Measurements from ENCODE around the gene PSENEN. TPM values are rescaled to one million over a fixed set of nuclear protein-coding genes. Genes with fewer than 3 reads are reported as not detected.
"Not testable (repeated sequence)": the region's sequence is repeated elsewhere in the genome, so short reads cannot be mapped to it uniquely, and the experiment has no call there.

The PSENEN gene
- total and polyA plus RNA-seq, 5 experiments from 2014 or later = 23.0 to 76.5 (median 68.7) TPM

GRCh38 chr19:35720648-35721047, 24.8 kb upstream of the PSENEN start:
- peaks cover 19 to 49% (median 36%) of the 10 kb centered on the region in 4 donors for H3K4me1 Mint-ChIP-seq
- H3K27ac Mint-ChIP-seq = peak overlapping the region in 1 of 10 donors; percentile 74
- H3K27me3 Mint-ChIP-seq = no peaks in the 10 kb centered on the region
- DNase-seq (no peak), ATAC-seq (no peak)
- H3K9me3 Mint-ChIP-seq = no peaks in the 10 kb centered on the region
- POLR2A ChIA-PET = interaction anchor here (0.9 to 4.3 kb wide), 2 partner anchors 19 to 28 kb away, joined by 3 to 26 read pairs; partner anchors contain the start of gene LIN37
- H3K36me3 Mint-ChIP-seq = peaks cover 0 to 54% (median 8%) of the 10 kb centered on the region in 3 donors
- peak overlapping the region in 4 of 10 donors; percentile 15 to 75 (median 20) for H3K4me3 Mint-ChIP-seq

- peak overlapping the region in 2 of 10 donors; percentile 7 to 59 for H3K27ac Mint-ChIP-seq
- DNase-seq = no peak
- H3K36me3 Mint-ChIP-seq = peaks cover 0 to 61% (median 13%) of the 10 kb centered on the region in 3 donors
- H3K4me1 Mint-ChIP-seq = peaks cover 13 to 45% (median 28%) of the 10 kb centered on the region in 4 donors
- H3K27me3 Mint-ChIP-seq = no peaks in the 10 kb centered on the region
- H3K4me3 Mint-ChIP-seq = peak overlapping the region in 5 of 10 donors; percentile 2 to 58 (median 33)
- H3K9me3 Mint-ChIP-seq = no peaks in the 10 kb centered on the region
- POLR2A ChIA-PET = interaction anchor here (0.9 to 4.3 kb wide), 3 partner anchors 16 to 27 kb away, joined by 3 to 26 read pairs (median 4); partner anchors contain the start of gene LIN37
- ATAC-seq = no peak
Observed at GRCh38 chr19:35721374-35721773, 24.1 kb upstream of the PSENEN start.

- H3K36me3 Mint-ChIP-seq = peaks cover 0 to 70% (median 13%) of the 10 kb centered on the region in 3 donors
- POLR2A ChIA-PET = interaction anchor here (0.7 to 4.3 kb wide), 2 partner anchors 18 to 26 kb away, joined by 3 to 26 read pairs; partner anchors contain the start of gene LIN37
- no peaks in the 10 kb centered on the region for H3K27me3 Mint-ChIP-seq
- no peaks in the 10 kb centered on the region for H3K9me3 Mint-ChIP-seq
- H3K4me1 Mint-ChIP-seq = peaks cover 9 to 40% (median 21%) of the 10 kb centered on the region in 4 donors
- peak overlapping the region in 1 of 10 donors; percentile 10 for H3K4me3 Mint-ChIP-seq
- ATAC-seq (no peak), DNase-seq (peak in 1 of 10 donors; percentile 58)
- no peak overlapping the region for H3K27ac Mint-ChIP-seq
Observed at GRCh38 chr19:35722461-35722860, 23.0 kb upstream of the PSENEN start.

GRCh38 chr19:35722897-35723296, 22.6 kb upstream of the PSENEN start:
- H3K36me3 Mint-ChIP-seq = peaks cover 0 to 74% (median 13%) of the 10 kb centered on the region in 3 donors
- POLR2A ChIA-PET = interaction anchor here (0.9 kb wide), 1 partner anchor 22 kb away, joined by 5 read pairs; the partner anchor contains the start of gene U2AF1L4
- ATAC-seq = no peak

GRCh38 chr19:35723671-35724070, 21.8 kb upstream of the PSENEN start:
- ATAC-seq (no peak), DNase-seq (no peak)
- Mint-ChIP-seq H3K36me3 (peaks cover 0 to 81% (median 14%) of the 10 kb centered on the region in 3 donors), H3K9me3 (no peaks in the 10 kb centered on the region), H3K27me3 (no peaks in the 10 kb centered on the region), H3K4me3 (peak overlapping the region in 1 of 10 donors; percentile 14), H3K27ac (no peak overlapping the region), H3K4me1 (peaks cover 11 to 40% (median 20%) of the 10 kb centered on the region in 4 donors)
- POLR2A ChIA-PET = interaction anchor here (0.9 to 1.8 kb wide), 2 partner anchors 17 to 21 kb away, joined by 5 read pairs; partner anchors contain the start of gene U2AF1L4

More at GRCh38 chr19:35722897-35723296, 22.6 kb upstream of the PSENEN start:
- Mint-ChIP-seq H3K4me3 (no peak overlapping the region), H3K4me1 (peaks cover 9 to 40% (median 20%) of the 10 kb centered on the region in 4 donors), H3K27me3 (no peaks in the 10 kb centered on the region), H3K9me3 (no peaks in the 10 kb centered on the region), H3K27ac (peak overlapping the region in 1 of 10 donors; percentile 33)
- no peak for DNase-seq

- POLR2A ChIA-PET = interaction anchor here (0.7 to 1.8 kb wide), 2 partner anchors 16 to 21 kb away, joined by 3 to 5 read pairs; partner anchors contain the start of gene U2AF1L4
- ATAC-seq, H3K27ac Mint-ChIP-seq, H3K9me3 Mint-ChIP-seq, DNase-seq, H3K27me3 Mint-ChIP-seq: not testable (repeated sequence)
- H3K4me1 Mint-ChIP-seq = peaks cover 8 to 35% (median 16%) of the 10 kb centered on the region in 4 donors
- peaks cover 0 to 86% (median 17%) of the 10 kb centered on the region in 3 donors for H3K36me3 Mint-ChIP-seq
- H3K4me3 Mint-ChIP-seq = peak overlapping the region in 1 of 10 donors; percentile 14
Observed at GRCh38 chr19:35724132-35724531, 21.3 kb upstream of the PSENEN start.

- Mint-ChIP-seq H3K4me3 (no peak overlapping the region), H3K27me3 (no peaks in the 10 kb centered on the region), H3K9me3 (no peaks in the 10 kb centered on the region), H3K4me1 (peaks cover 4 to 31% (median 13%) of the 10 kb centered on the region in 4 donors), H3K27ac (no peak overlapping the region), H3K36me3 (peaks cover 0 to 90% (median 17%) of the 10 kb centered on the region in 3 donors)
- POLR2A ChIA-PET = interaction anchor here (0.7 to 1.8 kb wide), 2 partner anchors 16 to 20 kb away, joined by 3 to 5 read pairs; partner anchors contain the start of gene U2AF1L4
- ATAC-seq (no peak), DNase-seq (no peak)
Observed at GRCh38 chr19:35724560-35724959, 20.9 kb upstream of the PSENEN start.

- POLR2A ChIA-PET = interaction anchor here (1.4 to 1.8 kb wide), 2 partner anchors 15 kb away, joined by 5 read pairs; no protein-coding TSS in a partner anchor
- Mint-ChIP-seq H3K27ac (peak overlapping the region in 1 of 10 donors; percentile 65), H3K4me3 (no peak overlapping the region), H3K4me1 (peaks cover 0 to 24% (median 9%) of the 10 kb centered on the region in 4 donors), H3K27me3 (no peaks in the 10 kb centered on the region), H3K9me3 (no peaks in the 10 kb centered on the region), H3K36me3 (peaks cover 0 to 95% (median 22%) of the 10 kb centered on the region in 3 donors)
- ATAC-seq (no peak), DNase-seq (no peak)
Observed at GRCh38 chr19:35725216-35725861, 20.1 kb upstream of the PSENEN start.

- H3K4me1 Mint-ChIP-seq = peaks cover 0 to 20% (median 5%) of the 10 kb centered on the region in 4 donors
- no peaks in the 10 kb centered on the region for H3K27me3 Mint-ChIP-seq
- peaks cover 0 to 94% (median 23%) of the 10 kb centered on the region in 3 donors for H3K36me3 Mint-ChIP-seq
- ATAC-seq (no peak), DNase-seq (no peak)
- no peaks in the 10 kb centered on the region for H3K9me3 Mint-ChIP-seq
- H3K27ac Mint-ChIP-seq = peak overlapping the region in 1 of 10 donors; percentile 67
- POLR2A ChIA-PET = interaction anchor here (0.6 to 1.4 kb wide), 7 partner anchors 9 to 162 kb away, joined by 3 to 6 read pairs (median 5); partner anchors contain the start of genes LIN37, PSENEN and U2AF1L4
- H3K4me3 Mint-ChIP-seq = no peak overlapping the region
Observed at GRCh38 chr19:35727053-35727955, 18.1 kb upstream of the PSENEN start.

GRCh38 chr19:35727956-35728706, 17.3 kb upstream of the PSENEN start:
- peaks cover 0 to 15% (median 3%) of the 10 kb centered on the region in 4 donors for H3K4me1 Mint-ChIP-seq
- peak overlapping the region in 1 of 10 donors; percentile 53 for H3K27ac Mint-ChIP-seq
- POLR2A ChIA-PET = interaction anchor here (0.9 to 1.3 kb wide), 5 partner anchors 9 to 20 kb away, joined by 3 to 6 read pairs (median 5); partner anchors contain the start of genes LIN37, PSENEN and U2AF1L4
- H3K9me3 Mint-ChIP-seq = no peaks in the 10 kb centered on the region
- H3K4me3 Mint-ChIP-seq = no peak overlapping the region
- H3K27me3 Mint-ChIP-seq = no peaks in the 10 kb centered on the region
- ATAC-seq = no peak
- peaks cover 0 to 87% (median 23%) of the 10 kb centered on the region in 3 donors for H3K36me3 Mint-ChIP-seq
- no peak for DNase-seq

- Mint-ChIP-seq H3K27ac (no peak overlapping the region), H3K4me3 (no peak overlapping the region), H3K36me3 (peaks cover 0 to 80% (median 21%) of the 10 kb centered on the region in 3 donors), H3K9me3 (no peaks in the 10 kb centered on the region), H3K27me3 (no peaks in the 10 kb centered on the region), H3K4me1 (peaks cover 0 to 11% (median 5%) of the 10 kb centered on the region in 4 donors)
- DNase-seq (no peak), ATAC-seq (no peak)
- POLR2A ChIA-PET = no interaction called here
Observed at GRCh38 chr19:35729021-35729420, 16.4 kb upstream of the PSENEN start.

All from naive thymus-derived CD8-positive, alpha-beta T cell (primary cell).